Kidney (tissue), 14 donors: ENCODE measurements around the gene TDRD12. TPM values are rescaled to one million over a fixed set of nuclear protein-coding genes. Genes with fewer than 3 reads are reported as not detected.
"Not testable (repeated sequence)": the region's sequence is repeated elsewhere in the genome, so short reads cannot be mapped to it uniquely, and the experiment has no call there.

ENCODE experiments used
- DNase-seq, 5 donors: peaks; one replicate each; pipeline ENCODE4 v3.0.0-alpha.2; 2013 to 2020
- FAIRE-seq: peaks from 2 replicates; lab custom pipeline; 2012; peaks lifted over from hg19 to GRCh38; lab: Jason Lieb, UNC
- H3K27ac ChIP-seq, 2 donors: one replicate each; pipeline ENCODE4 v1.7.0; 2013; ENCODE audit warnings: low read depth in 2 of 2, low read length in 2 of 2, inconsistent platforms in 1 of 2
- H3K27me3 ChIP-seq: one replicate; pipeline ENCODE4 v1.7.1; 2013; ENCODE audit warnings: low read length, inconsistent platforms; ENCODE audit not compliant: control insufficient read depth, insufficient read depth
- H3K36me3 ChIP-seq, 3 donors: one replicate each; pipeline versions ENCODE4 v1.7.0 to v1.7.1; 2013; ENCODE audit warnings: low read length in 3 of 3, control low read depth in 1 of 3, inconsistent platforms in 1 of 3; ENCODE audit not compliant: insufficient read depth in 3 of 3, control insufficient read depth in 2 of 3
- H3K4me1 ChIP-seq, 3 donors: one replicate each; pipeline versions ENCODE4 v1.7.0 to v1.7.1; 2013; ENCODE audit warnings: low read length in 3 of 3, inconsistent platforms in 1 of 3, low read depth in 1 of 3; ENCODE audit not compliant: control insufficient read depth in 2 of 3, insufficient read depth in 2 of 3
- H3K4me3 ChIP-seq, 3 donors: one replicate each; pipeline versions ENCODE4 v1.7.0 to v1.8.1; 2013; ENCODE audit warnings: low read length in 3 of 3, control low read depth in 1 of 3, inconsistent platforms in 1 of 3
- H3K9ac ChIP-seq, 3 donors: one replicate each; pipeline versions ENCODE4 v1.7.0 to v1.7.1; 2013; ENCODE audit warnings: low read length in 3 of 3, control low read depth in 1 of 3, inconsistent platforms in 1 of 3
- H3K9me3 ChIP-seq, 3 donors: one replicate each; pipeline versions ENCODE4 v1.7.0 to v1.7.1; 2013; ENCODE audit warnings: low read length in 3 of 3, control low read depth in 1 of 3, inconsistent platforms in 1 of 3; ENCODE audit not compliant: control insufficient read depth in 2 of 3, insufficient read depth in 1 of 3
- CTCF ChIP-seq: IDR thresholded peaks from 3 replicates; pipeline ENCODE4 v1.5.1; 2012; ENCODE audit warnings: mild to moderate bottlenecking, moderate library complexity, borderline replicate concordance; ENCODE audit not compliant: insufficient read depth; ENCODE audit errors: extremely low read depth
- intact Hi-C: fragments of 100-400 bp; cut with DNase I; formaldehyde crosslinking; loops from one replicate; pipeline ENCODE4 v1.11.1; 2022
- polyA plus RNA-seq: library from polyadenylated mRNA; stranded (reverse); fragments of 350-450 nt; fragmentation: Illumina TruSeq; extraction: RNeasy Lipid Tissue Mini Kit (QIAGEN cat#74804); gene quantifications from one replicate; pipeline ENCODE4 v1.2.3, GENCODE V29; 2014; ENCODE audit warnings: low read depth, low replicate concordance; ENCODE audit not compliant: insufficient read depth
- total RNA-seq: library from RNA; stranded (reverse); fragmentation: NEBNext Ultra II Directional; extraction: Animal tissue kit (Norgen Biotek cat#: 25700); gene quantifications from one replicate; pipeline ENCODE4 v1.2.1, GENCODE V29; 2021
- donor health status: control.
- donor health status: control.
- donor health status: control.
- donor health status: control.
- donor health status: control.
- donor health status: DM: yes; HTN: yes; CAD: no.
- donor health status: Normal renal cell carcinoma (clear cell type).

The TDRD12 gene
- total and polyA plus RNA-seq, 2 donors from 2014 or later = 0.38 TPM; not detected in 1

- H3K36me3 ChIP-seq, H3K9ac ChIP-seq, intact Hi-C loops, H3K27ac ChIP-seq, FAIRE-seq, H3K27me3 ChIP-seq, H3K9me3 ChIP-seq: not testable (repeated sequence)
- Histone ChIP-seq H3K4me1 (peaks cover 2 to 20% (median 7%) of the 10 kb centered on the region in 3 donors), H3K4me3 (peak overlapping the region in 1 of 3 donors; percentile 80)
- peak in 1 of 5 donors; percentile 23 for DNase-seq
Observed at GRCh38 chr19:32694851-32695250, 24.7 kb upstream of the TDRD12 start.

GRCh38 chr19:32695506-32695905 lies 24.1 kb upstream of the TDRD12 start:
- H3K27ac ChIP-seq, DNase-seq, H3K4me3 ChIP-seq, intact Hi-C loops, FAIRE-seq, H3K9ac ChIP-seq, H3K27me3 ChIP-seq, H3K9me3 ChIP-seq, H3K36me3 ChIP-seq: not testable (repeated sequence)
- peaks cover 0 to 20% (median 7%) of the 10 kb centered on the region in 3 donors for H3K4me1 ChIP-seq

- H3K27ac ChIP-seq, H3K9ac ChIP-seq, H3K36me3 ChIP-seq, intact Hi-C loops, H3K4me3 ChIP-seq, H3K27me3 ChIP-seq, H3K9me3 ChIP-seq, FAIRE-seq: not testable (repeated sequence)
- peak in 1 of 5 donors; percentile 12 for DNase-seq
- peaks cover 0 to 14% (median 7%) of the 10 kb centered on the region in 3 donors for H3K4me1 ChIP-seq
Observed at GRCh38 chr19:32696771-32697170, 22.8 kb upstream of the TDRD12 start.

- H3K9ac ChIP-seq, H3K36me3 ChIP-seq, intact Hi-C loops, H3K27me3 ChIP-seq, FAIRE-seq, DNase-seq, H3K4me3 ChIP-seq, H3K4me1 ChIP-seq, H3K9me3 ChIP-seq, H3K27ac ChIP-seq: not testable (repeated sequence)
Observed at GRCh38 chr19:32700129-32700528, 19.4 kb upstream of the TDRD12 start.

GRCh38 chr19:32702010-32702409 lies 17.6 kb upstream of the TDRD12 start:
- Histone ChIP-seq H3K9ac (no peak overlapping the region), H3K9me3 (no peaks in the 10 kb centered on the region), H3K36me3 (no peaks in the 10 kb centered on the region), H3K4me1 (no peaks in the 10 kb centered on the region), H3K27me3 (no peaks in the 10 kb centered on the region), H3K4me3 (no peak overlapping the region), H3K27ac (no peak overlapping the region)
- DNase-seq (peak in 2 of 5 donors; percentile 48 to 58), FAIRE-seq (no peak)
- TF ChIP-seq CTCF = no peak
- intact Hi-C loops = no loop called here

- H3K9ac ChIP-seq, H3K36me3 ChIP-seq, FAIRE-seq, H3K9me3 ChIP-seq, DNase-seq, H3K4me1 ChIP-seq, H3K27ac ChIP-seq, H3K27me3 ChIP-seq, intact Hi-C loops, H3K4me3 ChIP-seq: not testable (repeated sequence)
Observed at GRCh38 chr19:32704006-32704405, 15.6 kb upstream of the TDRD12 start.
